GM19452 (cell line): ENCODE results near the gene GRIN1.

Source experiments
- ATAC-seq: cut with Tn5 transposase; IDR thresholded peaks from one replicate; pipeline ENCODE4 v1.9.1; 2021; ENCODE audit not compliant: unreplicated experiment

GRIN1 gene

GRCh38 chr9:137161558-137162486 lies 22.9 kb downstream of the GRIN1 start:
- ATAC-seq, result no peak

DNA sequence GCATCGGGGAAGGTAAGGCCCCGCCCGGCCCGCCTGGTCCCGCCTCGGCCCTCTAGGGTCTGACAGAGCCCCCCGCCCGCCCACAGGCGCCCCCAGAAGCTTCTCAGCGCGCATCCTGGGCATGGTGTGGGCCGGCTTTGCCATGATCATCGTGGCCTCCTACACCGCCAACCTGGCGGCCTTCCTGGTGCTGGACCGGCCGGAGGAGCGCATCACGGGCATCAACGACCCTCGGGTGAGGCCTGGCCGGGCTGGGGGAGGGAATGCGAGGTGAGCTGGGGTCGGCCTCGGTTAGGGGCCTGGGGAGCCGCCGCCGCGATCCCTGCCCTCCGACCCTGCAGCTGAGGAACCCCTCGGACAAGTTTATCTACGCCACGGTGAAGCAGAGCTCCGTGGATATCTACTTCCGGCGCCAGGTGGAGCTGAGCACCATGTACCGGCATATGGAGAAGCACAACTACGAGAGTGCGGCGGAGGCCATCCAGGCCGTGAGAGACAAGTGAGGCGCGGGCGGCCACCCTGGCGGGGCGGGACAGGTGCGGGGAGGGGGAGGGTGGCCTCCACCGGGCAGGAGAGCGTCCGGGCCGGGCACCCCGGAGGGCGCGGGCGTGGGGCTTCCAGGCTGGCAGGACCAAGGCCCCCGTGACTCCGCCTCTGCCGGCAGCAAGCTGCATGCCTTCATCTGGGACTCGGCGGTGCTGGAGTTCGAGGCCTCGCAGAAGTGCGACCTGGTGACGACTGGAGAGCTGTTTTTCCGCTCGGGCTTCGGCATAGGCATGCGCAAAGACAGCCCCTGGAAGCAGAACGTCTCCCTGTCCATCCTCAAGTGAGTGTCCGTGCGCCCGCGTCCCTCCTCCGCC lies 23.8 kb downstream of the GRIN1 start:
- no peak for ATAC-seq

- ATAC-seq, result no peak
Observed at GRCh38 chr9:137163365-137163715, 24.4 kb downstream of the GRIN1 start.

GRCh38 chr9:137163805-137164204 lies 24.9 kb downstream of the GRIN1 start:
- no peak for ATAC-seq

DNA sequence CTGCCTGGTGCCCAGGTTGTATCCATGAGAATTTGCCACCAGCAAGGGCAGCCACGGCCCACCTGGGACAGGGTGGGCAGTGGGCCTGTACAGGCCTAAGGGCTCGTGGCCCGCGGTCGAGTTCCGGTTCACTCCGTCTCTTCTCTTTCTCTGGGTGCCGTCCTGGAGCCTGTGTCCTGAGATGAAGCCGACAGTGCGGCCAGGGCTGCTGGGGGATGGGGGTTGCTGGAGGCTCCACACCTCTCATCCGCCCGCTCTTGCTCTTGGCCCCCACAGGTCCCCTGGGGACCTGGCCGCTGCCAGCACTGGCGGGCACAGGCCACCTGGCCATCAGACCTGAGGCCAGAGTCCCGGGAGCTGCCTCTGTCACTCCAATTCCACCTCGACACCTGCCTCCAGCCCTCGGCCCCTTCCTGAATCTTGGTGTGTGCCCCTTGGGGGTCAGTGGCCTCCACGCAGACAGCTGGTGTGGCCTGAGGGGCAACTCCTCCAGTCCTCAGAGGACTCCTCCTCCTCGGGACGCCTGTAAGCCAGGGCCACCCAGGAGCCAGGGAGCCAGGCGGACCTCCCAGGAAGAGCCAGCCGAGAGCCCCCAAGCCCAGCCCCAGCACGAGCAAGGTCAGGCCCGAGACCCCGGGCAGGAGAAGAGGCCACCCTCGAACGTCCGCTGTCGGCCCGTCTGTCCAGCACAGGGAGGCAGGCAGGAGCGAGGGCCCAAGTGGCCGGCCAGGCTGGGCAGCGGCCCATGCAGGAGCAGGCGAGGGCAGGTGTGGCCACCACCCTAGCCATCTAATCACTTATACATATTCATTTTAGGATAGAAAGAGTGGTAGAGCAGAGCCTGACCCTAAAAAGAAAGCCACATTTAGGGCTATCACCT lies 25.7 kb downstream of the GRIN1 start:
- ATAC-seq, result no peak

GRCh38 chr9:137165250-137165836 lies 26.4 kb downstream of the GRIN1 start:
- ATAC-seq, result no peak

DNA sequence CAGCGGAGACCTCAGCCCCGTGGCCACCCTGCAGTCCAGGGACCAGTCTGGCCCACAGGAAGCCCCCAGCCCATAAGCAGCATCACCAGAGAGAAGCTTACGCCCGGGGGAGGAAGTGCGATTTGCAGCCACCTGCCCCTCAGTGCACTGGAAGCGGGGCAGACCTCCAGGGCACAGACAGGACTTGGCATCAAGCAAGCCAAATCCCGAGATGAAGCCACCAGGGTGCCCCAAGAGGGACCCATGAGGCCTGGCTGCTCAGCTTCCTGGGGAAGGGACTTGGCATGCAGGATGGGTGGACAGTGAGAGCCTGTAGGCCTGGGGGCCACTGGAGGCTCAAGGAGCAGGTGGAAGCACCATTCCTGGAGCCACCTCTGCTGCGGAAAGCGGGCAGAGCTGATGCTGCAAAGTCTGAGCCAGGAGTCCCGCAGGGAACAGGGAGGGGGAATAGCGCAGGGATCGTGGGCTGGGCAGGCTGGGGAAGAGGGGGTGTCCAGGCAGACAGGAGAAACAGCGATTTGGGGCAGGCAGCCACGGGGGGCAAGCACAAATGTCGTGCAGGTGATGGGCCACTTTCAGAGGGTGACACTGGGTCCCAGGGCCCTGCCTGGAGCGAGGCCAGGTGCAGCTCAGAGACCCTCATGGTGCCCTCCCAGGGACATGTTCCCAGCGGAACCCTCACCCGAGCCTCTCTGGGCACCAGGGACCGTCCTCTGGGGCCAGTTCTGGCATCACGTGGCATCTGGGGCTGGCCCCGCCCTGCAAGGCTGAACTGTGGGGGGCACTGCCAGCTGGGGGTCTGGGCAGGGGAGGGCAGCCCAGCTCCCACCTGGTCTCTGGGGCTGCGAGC lies 27.7 kb downstream of the GRIN1 start:
- no peak for ATAC-seq

GRCh38 chr9:137167277-137167746 lies 28.4 kb downstream of the GRIN1 start:
- ATAC-seq, result no peak

DNA sequence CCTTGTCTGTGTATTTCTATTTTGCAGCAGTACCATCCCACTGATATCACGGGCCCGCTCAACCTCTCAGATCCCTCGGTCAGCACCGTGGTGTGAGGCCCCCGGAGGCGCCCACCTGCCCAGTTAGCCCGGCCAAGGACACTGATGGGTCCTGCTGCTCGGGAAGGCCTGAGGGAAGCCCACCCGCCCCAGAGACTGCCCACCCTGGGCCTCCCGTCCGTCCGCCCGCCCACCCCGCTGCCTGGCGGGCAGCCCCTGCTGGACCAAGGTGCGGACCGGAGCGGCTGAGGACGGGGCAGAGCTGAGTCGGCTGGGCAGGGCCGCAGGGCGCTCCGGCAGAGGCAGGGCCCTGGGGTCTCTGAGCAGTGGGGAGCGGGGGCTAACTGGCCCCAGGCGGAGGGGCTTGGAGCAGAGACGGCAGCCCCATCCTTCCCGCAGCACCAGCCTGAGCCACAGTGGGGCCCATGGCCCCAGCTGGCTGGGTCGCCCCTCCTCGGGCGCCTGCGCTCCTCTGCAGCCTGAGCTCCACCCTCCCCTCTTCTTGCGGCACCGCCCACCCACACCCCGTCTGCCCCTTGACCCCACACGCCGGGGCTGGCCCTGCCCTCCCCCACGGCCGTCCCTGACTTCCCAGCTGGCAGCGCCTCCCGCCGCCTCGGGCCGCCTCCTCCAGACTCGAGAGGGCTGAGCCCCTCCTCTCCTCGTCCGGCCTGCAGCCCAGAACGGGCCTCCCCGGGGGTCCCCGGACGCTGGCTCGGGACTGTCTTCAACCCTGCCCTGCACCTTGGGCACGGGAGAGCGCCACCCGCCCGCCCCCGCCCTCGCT lies 29.0 kb downstream of the GRIN1 start:
- ATAC-seq, result no peak

- no peak for ATAC-seq
Observed at GRCh38 chr9:137168573-137168903, 29.6 kb downstream of the GRIN1 start.

DNA sequence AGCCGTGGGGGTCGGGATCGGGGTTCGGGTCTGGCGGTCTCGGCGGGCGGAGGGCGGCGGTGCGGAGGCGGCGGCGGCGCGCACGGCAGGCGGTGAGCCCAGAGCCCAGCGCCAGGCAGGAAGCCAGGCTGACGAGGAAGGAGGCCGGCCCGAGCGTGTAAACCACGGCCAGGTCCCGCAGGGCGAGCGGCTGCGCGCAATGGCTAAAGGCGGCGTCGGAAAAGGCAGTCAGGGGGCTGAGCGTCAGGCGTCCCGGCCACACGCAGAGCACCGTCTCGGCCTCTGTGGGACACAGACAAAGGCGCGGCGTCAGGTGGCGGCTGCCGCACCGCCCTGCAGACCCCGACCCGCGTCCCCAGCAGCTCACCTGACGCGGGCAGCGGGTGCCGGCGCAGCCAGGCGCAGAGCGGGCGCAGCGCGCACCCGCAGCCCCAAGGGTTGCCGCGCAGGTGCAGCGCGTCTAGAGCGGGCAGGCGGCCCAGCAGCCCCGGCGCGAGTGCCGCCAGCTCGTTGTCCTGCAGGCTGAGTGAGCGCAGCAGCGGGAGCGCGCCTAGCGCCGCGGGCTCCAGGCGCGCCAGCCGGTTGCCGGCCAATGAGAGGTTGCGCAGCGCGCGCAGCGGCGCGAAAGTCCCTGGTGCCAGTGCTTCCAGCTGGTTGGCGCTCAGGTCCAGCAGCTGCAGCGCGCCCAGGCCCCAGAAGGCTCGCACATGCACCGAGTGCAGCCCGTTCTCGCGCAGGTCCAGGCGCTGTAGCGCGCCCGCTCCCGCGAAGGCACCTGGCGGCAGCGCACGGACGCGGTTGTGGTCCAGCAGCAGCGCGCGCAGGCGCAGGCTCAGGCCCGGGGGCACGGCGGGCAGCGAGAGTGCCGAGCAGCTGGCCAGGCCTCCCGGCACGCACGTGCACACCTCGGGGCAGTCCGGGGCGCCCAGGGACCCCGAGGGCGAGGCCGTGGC lies 30.2 kb downstream of the GRIN1 start:
- ATAC-seq, result no peak

DNA sequence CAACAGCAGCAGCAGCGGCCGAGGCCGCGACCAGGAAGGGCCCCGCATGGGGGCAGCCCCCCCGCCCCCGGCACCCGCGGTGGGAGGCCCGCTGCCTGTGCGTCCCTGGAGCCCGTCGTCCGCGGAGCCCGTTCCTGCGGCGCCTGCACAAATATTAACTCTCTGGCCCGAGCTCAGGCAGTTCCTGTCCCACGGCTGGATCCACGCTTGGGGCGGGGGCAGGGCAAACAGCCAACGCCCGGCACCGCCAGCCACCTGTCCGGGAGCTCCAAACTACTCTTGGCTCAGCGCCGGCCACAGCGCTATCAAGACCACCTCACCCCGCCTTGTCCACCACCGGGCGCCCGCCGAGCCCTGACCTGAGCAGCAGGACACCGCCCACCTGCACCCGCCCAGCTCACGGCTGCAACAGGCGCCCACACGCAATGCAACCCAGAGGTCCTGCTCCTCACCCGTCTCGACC lies 31.0 kb downstream of the GRIN1 start, which contains the start of gene LRRC26:
TSS of gene LRRC26 (minus strand) at position 156 of the 463 bp plus-strand sequence. CDS start at position 48, 108 bp downstream.
- ATAC-seq, result no peak

DNA sequence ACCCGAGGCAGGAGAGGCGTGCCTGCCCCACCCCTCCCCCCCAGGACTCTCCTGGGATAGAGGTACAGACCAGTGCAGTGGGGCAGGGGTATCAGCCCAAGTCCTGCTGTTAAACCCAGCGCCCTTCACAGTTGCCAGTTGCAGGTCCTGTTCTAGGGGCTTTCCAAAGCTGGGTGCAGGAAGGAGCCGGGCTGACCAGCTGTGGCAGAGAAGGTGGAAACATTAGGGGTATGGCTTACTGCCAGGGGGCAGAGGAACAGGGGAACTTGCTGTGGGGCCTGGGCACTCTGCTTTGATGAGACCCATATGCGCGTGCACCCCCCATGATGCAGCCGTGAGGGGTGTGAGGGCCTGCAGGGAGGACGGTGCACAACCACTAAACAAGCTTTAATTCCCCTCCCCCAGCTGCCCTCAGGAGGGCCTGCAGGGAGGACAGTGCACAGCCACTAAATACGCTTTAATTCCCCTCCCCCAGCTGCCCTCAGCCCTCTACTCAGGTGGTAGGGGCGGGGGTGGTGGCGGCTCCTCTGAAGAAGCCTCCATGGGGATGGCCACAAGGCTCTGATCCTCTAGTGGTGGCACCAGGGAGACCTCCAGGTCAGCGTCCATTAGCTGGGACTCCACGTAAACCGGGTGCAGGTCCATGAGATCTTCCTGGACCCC lies 31.7 kb downstream of the GRIN1 start:
- ATAC-seq, result no peak

- no peak for ATAC-seq
Observed at GRCh38 chr9:137171149-137171900, 32.4 kb downstream of the GRIN1 start.

DNA sequence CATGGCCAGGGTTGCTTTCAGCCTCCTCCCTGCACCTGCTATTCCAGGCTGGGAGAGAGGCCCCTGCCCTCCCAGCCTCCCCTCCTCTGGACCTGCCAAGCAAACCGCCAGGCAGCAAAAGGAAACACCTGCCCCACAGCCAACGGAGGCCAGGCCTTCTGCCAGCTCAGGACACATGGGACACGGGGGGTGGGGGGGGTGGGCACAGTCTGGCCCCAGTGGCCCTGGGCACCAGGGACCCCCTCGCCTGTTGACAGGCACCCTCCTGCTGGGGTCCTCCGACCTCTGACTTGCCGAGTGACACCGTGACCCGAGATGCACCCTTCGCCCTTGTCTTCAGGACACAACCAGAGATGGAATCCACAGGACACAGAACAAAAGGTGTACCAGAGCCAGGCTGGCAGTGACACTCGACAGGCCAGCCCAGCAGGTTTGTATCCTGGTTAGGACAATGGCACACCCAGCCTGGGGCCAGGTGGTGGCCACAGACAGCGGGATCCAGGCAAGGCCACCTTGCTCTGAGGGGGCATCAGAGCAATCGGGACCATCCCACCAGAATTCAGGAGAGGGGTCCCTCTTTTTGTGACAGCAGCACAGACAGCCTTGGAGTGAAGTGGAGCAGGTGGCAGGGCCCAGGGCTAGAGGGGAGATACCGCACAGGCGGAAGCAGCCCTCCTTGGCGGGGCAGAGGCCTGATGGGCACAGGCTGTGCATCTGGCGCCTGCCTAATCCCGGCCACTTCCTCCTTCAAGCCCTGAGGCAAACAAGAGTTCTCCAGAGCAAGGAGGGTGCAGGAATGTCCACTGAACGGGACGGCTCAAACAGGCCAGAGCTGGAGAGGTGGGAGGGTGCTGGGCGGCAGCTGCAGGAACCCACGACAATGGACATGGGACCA lies 34.2 kb downstream of the GRIN1 start:
- no peak for ATAC-seq
